Cardiac muscle cell (in vitro differentiated cells and primary cell): ENCODE measurements around the gene NKX6-2. TPM values are rescaled to one million over a fixed set of nuclear protein-coding genes. Genes with fewer than 3 reads are reported as not detected.

Experiments
- DNase-seq, 2 donors: peaks; one replicate each; pipeline versions ENCODE4 v3.0.0 to v3.0.0-alpha.2; 2010 to 2017; ENCODE audit warnings: low read depth in 1 of 2, low spot score in 1 of 2
- H3K27ac ChIP-seq: fragments of 200-600 bp; sonication (generic); 2 replicates; pipeline ENCODE4 v1.5.1; 2016
- H3K27me3 ChIP-seq: fragments of 200-600 bp; sonication (generic); 2 replicates; pipeline ENCODE4 v1.6.0; 2016; ENCODE audit warnings: control low read depth
- H3K36me3 ChIP-seq: fragments of 200-600 bp; sonication (generic); 2 replicates; pipeline ENCODE4 v1.5.1; 2016; ENCODE audit warnings: control low read depth
- H3K4me1 ChIP-seq: fragments of 200-600 bp; sonication (generic); 2 replicates; pipeline ENCODE4 v1.8.1; 2017; ENCODE audit warnings: low read depth, mild to moderate bottlenecking, mixed run types
- H3K4me3 ChIP-seq: fragments of 200-600 bp; sonication (generic); 2 replicates; pipeline ENCODE4 v1.5.1; 2016; ENCODE audit warnings: mild to moderate bottlenecking
- H3K9me3 ChIP-seq: fragments of 200-600 bp; sonication (generic); 2 replicates; pipeline ENCODE4 v1.5.1; 2017; ENCODE audit warnings: low read depth, mild to moderate bottlenecking, control low read depth
- CTCF ChIP-seq: IDR thresholded peaks from 2 replicates; pipeline ENCODE4 v1.5.1; 2012; ENCODE audit warnings: low read depth, mild to moderate bottlenecking, low read length
- polyA plus RNA-seq: library from polyadenylated mRNA; unstranded; fragments of >200 nt; fragmentation: Nextera tagmentation; extraction: Ambion mirVana; gene quantifications from 2 replicates; pipeline ENCODE4 v1.2.1, GENCODE V29; 2016
- total RNA-seq: library from RNA; depleted of rRNA; stranded (reverse); fragments of >200 nt; gene quantifications from 2 replicates; pipeline ENCODE4 v1.2.3, GENCODE V29; 2016

NKX6-2 gene
- total and polyA plus RNA-seq, 2 experiments from 2014 or later: 0.09 to 15.4 TPM

- no peak overlapping the region for H3K4me3 ChIP-seq
- TF ChIP-seq CTCF: no peak
- DNase-seq: no peak
- H3K9me3 ChIP-seq: no peaks in the 10 kb centered on the region
- H3K36me3 ChIP-seq: no peaks in the 10 kb centered on the region
- H3K4me1 ChIP-seq: no peaks in the 10 kb centered on the region
- H3K27me3 ChIP-seq: no peaks in the 10 kb centered on the region
- H3K27ac ChIP-seq: no peak overlapping the region
These were observed 46.7 kb downstream of the NKX6-2 start for GRCh38 chr10:132739225-132739613.

GRCh38 chr10:132738454-132739224, 47.3 kb downstream of the NKX6-2 start:
- Histone ChIP-seq H3K4me1 (no peaks in the 10 kb centered on the region), H3K36me3 (no peaks in the 10 kb centered on the region), H3K27me3 (no peaks in the 10 kb centered on the region), H3K27ac (no peak overlapping the region), H3K4me3 (no peak overlapping the region), H3K9me3 (no peaks in the 10 kb centered on the region)
- no peak for DNase-seq
- TF ChIP-seq CTCF: no peak

- Histone ChIP-seq H3K4me3 (no peak overlapping the region), H3K4me1 (no peaks in the 10 kb centered on the region), H3K9me3 (no peaks in the 10 kb centered on the region), H3K27me3 (no peaks in the 10 kb centered on the region), H3K36me3 (no peaks in the 10 kb centered on the region), H3K27ac (no peak overlapping the region)
- TF ChIP-seq CTCF: no peak
- no peak for DNase-seq
These were observed 48.4 kb downstream of the NKX6-2 start for GRCh38 chr10:132737390-132738048.

- no peaks in the 10 kb centered on the region for H3K4me1 ChIP-seq
- H3K27ac ChIP-seq: no peak overlapping the region
- TF ChIP-seq CTCF: no peak
- H3K4me3 ChIP-seq: no peak overlapping the region
- H3K9me3 ChIP-seq: no peaks in the 10 kb centered on the region
- H3K36me3 ChIP-seq: no peaks in the 10 kb centered on the region
- no peaks in the 10 kb centered on the region for H3K27me3 ChIP-seq
- DNase-seq: no peak
These were observed 50.0 kb downstream of the NKX6-2 start for GRCh38 chr10:132735923-132736391.

- Histone ChIP-seq H3K9me3 (no peaks in the 10 kb centered on the region), H3K4me3 (no peak overlapping the region), H3K27me3 (no peaks in the 10 kb centered on the region), H3K36me3 (no peaks in the 10 kb centered on the region), H3K4me1 (no peaks in the 10 kb centered on the region), H3K27ac (no peak overlapping the region)
- no peak for TF ChIP-seq CTCF
- DNase-seq: no peak
These were observed 50.6 kb downstream of the NKX6-2 start for GRCh38 chr10:132735341-132735775.
